HCT116 (cell line): ENCODE results near the gene ZNF678. TPM values are rescaled to one million over a fixed set of nuclear protein-coding genes. Genes with fewer than 3 reads are reported as not detected.

Source experiments
- ATAC-seq: fragments of 200-7000 bp; cut with Tn5 transposase; 2 replicates; pipeline ENCODE4 v1.9.1; 2020; ENCODE audit warnings: mild to moderate bottlenecking, moderate library complexity
- BruUV-seq: library from RNA; stranded (reverse); fragments of 400-500 nt; replicated peaks from 2 replicates; lab custom pipeline; 2021; lab: Mats Ljungman, UMichigan
- CTCF ChIA-PET: fragments of 300-600 bp; sonication (Branson Sonifier 250); formaldehyde crosslinking; loops from one replicate; lab custom pipeline; 2021; ENCODE audit warnings: antibody characterized with exemption; lab: Charles Lee
- POLR2A ChIA-PET: fragments of 300-600, 350-600 bp; sonication (Branson Sonifier 250); formaldehyde crosslinking; loops from one replicate; lab custom pipeline; 2021; ENCODE audit warnings: antibody characterized with exemption; lab: Charles Lee
- RAD21 ChIA-PET, 2 experiments: fragments of 300-600 bp; sonication (Branson Sonifier 250); formaldehyde crosslinking; loops; one replicate each; lab custom pipeline; 2023; ENCODE audit warnings: low total read pairs in 2 of 2; ENCODE audit not compliant: uncharacterized antibody in 2 of 2, unreplicated experiment in 2 of 2, low non-redundant PET in 1 of 2; lab: Charles Lee
- DNase-seq: peaks from one replicate; pipeline ENCODE4 v3.0.0-alpha.2; 2010; ENCODE audit warnings: low read depth, low spot score
- H2AFZ ChIP-seq: fragments of 200-600 bp; shearing (Covaris generic), sonication (generic); 2 replicates; pipeline ENCODE4 v1.6.1; 2017; ENCODE audit warnings: low read depth, mixed run types, mixed read lengths, antibody characterized with exemption, low read length; ENCODE audit not compliant: poor library complexity, severe bottlenecking
- H3K27ac ChIP-seq: 2 replicates; pipeline ENCODE4 v1.5.1; 2012; ENCODE audit warnings: low read depth, low read length
- H3K27me3 ChIP-seq: fragments of 200-600 bp; sonication (generic); 2 replicates; pipeline ENCODE4 v1.6.1; 2016; ENCODE audit warnings: mixed run types, low read length, mixed read lengths; ENCODE audit not compliant: insufficient read depth
- H3K36me3 ChIP-seq, 2 experiments: fragments of 200-500 bp in 1 of 2; fragments of 200-600 bp in 1 of 2; sonication (Bioruptor generic) in 1 of 2; sonication (generic) in 1 of 2; 2 replicates each; pipeline versions ENCODE4 v1.5.1 to v1.6.1; 2014 to 2016; ENCODE audit warnings: low read length in 2 of 2, inconsistent platforms in 1 of 2, mixed read lengths in 1 of 2, mixed run types in 1 of 2; ENCODE audit not compliant: insufficient read depth in 2 of 2, control insufficient read depth in 1 of 2
- H3K4me1 ChIP-seq, 2 experiments: fragments of 200-600 bp in 1 of 2; sonication (generic) in 1 of 2; 2 replicates each; pipeline versions ENCODE4 v1.5.1 to v1.6.1; 2012 to 2017; ENCODE audit warnings: low read length in 2 of 2, inconsistent platforms in 1 of 2, mild to moderate bottlenecking in 1 of 2, mixed read lengths in 1 of 2, mixed run types in 1 of 2, moderate library complexity in 1 of 2; ENCODE audit not compliant: insufficient read depth in 2 of 2, control insufficient read depth in 1 of 2
- H3K4me2 ChIP-seq: fragments of 200-600 bp; sonication (generic); 2 replicates; pipeline ENCODE4 v1.6.1; 2017; ENCODE audit warnings: mixed run types, low read length, mixed read lengths
- H3K4me3 ChIP-seq, 2 experiments: fragments of 200-600 bp in 1 of 2; sonication (generic) in 1 of 2; replicated peaks in 1 of 2; 2 replicates each; pipeline ENCODE4 v1.5.1; 2011 to 2016; ENCODE audit warnings: low read length in 2 of 2, control low read depth in 1 of 2, low read depth in 1 of 2, mild to moderate bottlenecking in 1 of 2, mixed read lengths in 1 of 2, mixed run types in 1 of 2
- H3K79me2 ChIP-seq: fragments of 200-600 bp; sonication (generic); 2 replicates; pipeline ENCODE4 v1.6.1; 2017; ENCODE audit warnings: mild to moderate bottlenecking, mixed run types, low read length, moderate library complexity, mixed read lengths; ENCODE audit not compliant: insufficient read depth
- H3K9ac ChIP-seq: fragments of 200-600 bp; sonication (generic); 2 replicates; pipeline ENCODE4 v1.6.1; 2016; ENCODE audit warnings: low read length, mixed read lengths
- H3K9me2 ChIP-seq: fragments of 200-600 bp; sonication (generic), shearing (Covaris generic); 2 replicates; pipeline ENCODE4 v1.6.1; 2017; ENCODE audit warnings: mixed run types, mild to moderate bottlenecking, moderate library complexity; ENCODE audit not compliant: insufficient read depth
- H3K9me3 ChIP-seq, 2 experiments: fragments of 200-500 bp in 1 of 2; fragments of 200-600 bp in 1 of 2; sonication (Bioruptor generic) in 1 of 2; sonication (generic) in 1 of 2; 2 replicates each; pipeline ENCODE4 v1.6.1; 2014 to 2017; ENCODE audit warnings: low read length in 2 of 2, mixed read lengths in 2 of 2, inconsistent platforms in 1 of 2, low read depth in 1 of 2, mild to moderate bottlenecking in 1 of 2, mixed run types in 1 of 2, moderate library complexity in 1 of 2; ENCODE audit not compliant: control insufficient read depth in 1 of 2, insufficient read depth in 1 of 2
- H4K20me1 ChIP-seq: fragments of 200-600 bp; sonication (generic), shearing (Covaris generic); 2 replicates; pipeline ENCODE4 v1.6.1; 2017; ENCODE audit warnings: mixed run types, mild to moderate bottlenecking, moderate library complexity; ENCODE audit not compliant: insufficient read depth
- CEBPB ChIP-seq: IDR thresholded peaks from 2 replicates; pipeline ENCODE4 v1.6.1; 2012; ENCODE audit warnings: low read depth
- EGR1 ChIP-seq: IDR thresholded peaks from 2 replicates; pipeline ENCODE4 v1.6.1; 2012; ENCODE audit warnings: low read depth
- ELF1 ChIP-seq: IDR thresholded peaks from 2 replicates; pipeline ENCODE4 v1.6.1; 2012; ENCODE audit warnings: low read depth, borderline replicate concordance
- EZH2 ChIP-seq: fragments of 200-600 bp; sonication (generic); IDR thresholded peaks from 2 replicates; pipeline ENCODE4 v1.6.1; 2017; ENCODE audit warnings: antibody characterized with exemption, mixed run types
- POLR2A ChIP-seq: IDR thresholded peaks from 2 replicates; pipeline ENCODE4 v1.7.0; 2011; ENCODE audit warnings: borderline replicate concordance; ENCODE audit not compliant: insufficient read depth, insufficient read length; ENCODE audit errors: extremely low read depth
- SIN3A ChIP-seq: IDR thresholded peaks from 2 replicates; pipeline ENCODE4 v1.6.1; 2012; ENCODE audit warnings: low read depth
- SP1 ChIP-seq: IDR thresholded peaks from 2 replicates; pipeline ENCODE4 v1.6.1; 2012; ENCODE audit warnings: low read depth
- SRF ChIP-seq: IDR thresholded peaks from 2 replicates; pipeline ENCODE4 v1.6.1; 2012; ENCODE audit warnings: low read depth
- TCF7L2 ChIP-seq: IDR thresholded peaks from 2 replicates; pipeline ENCODE4 v1.7.0; 2011; ENCODE audit warnings: borderline replicate concordance, inconsistent platforms; ENCODE audit not compliant: insufficient read depth, insufficient read length; ENCODE audit errors: extremely low read depth
- ZFX ChIP-seq: fragments of 450-650 bp; IDR thresholded peaks from 2 replicates; pipeline ENCODE4 v1.6.1; 2017
- ZNF274 ChIP-seq: fragments of 200-500 bp; sonication (Bioruptor generic); IDR thresholded peaks from 2 replicates; pipeline ENCODE4 v1.6.1; 2014; ENCODE audit warnings: mild to moderate bottlenecking, low read depth, low read length, inconsistent platforms
- intact Hi-C: fragments of 100-400 bp; cut with micrococcal nuclease; formaldehyde crosslinking; loops from 2 replicates; pipeline ENCODE4 v1.10.0; 2022
- total RNA-seq: library from RNA; stranded (reverse); gene quantifications from one replicate; pipeline ENCODE4 v1.2.1, GENCODE V29; 2021; ENCODE audit not compliant: unreplicated experiment
- TF ChIP-seq, protein P1 (sequence below): IDR thresholded peaks from 2 replicates; pipeline ENCODE4 v1.6.1; 2012
- TF ChIP-seq, protein P2 (sequence below): IDR thresholded peaks from 2 replicates; pipeline ENCODE4 v1.6.1; 2012; ENCODE audit warnings: low read depth
- TF ChIP-seq, protein P3 (sequence below): IDR thresholded peaks from 2 replicates; pipeline ENCODE4 v1.6.1; 2011; ENCODE audit warnings: mild to moderate bottlenecking, low read length, moderate library complexity; ENCODE audit not compliant: insufficient replicate concordance; ENCODE audit errors: extremely low read depth
- TF ChIP-seq, protein P4 (sequence below): IDR thresholded peaks from 2 replicates; pipeline ENCODE4 v1.6.1; 2012

ZNF678 gene
- total RNA-seq, 1 experiment from 2014 or later, result 6.1 TPM

DNA sequence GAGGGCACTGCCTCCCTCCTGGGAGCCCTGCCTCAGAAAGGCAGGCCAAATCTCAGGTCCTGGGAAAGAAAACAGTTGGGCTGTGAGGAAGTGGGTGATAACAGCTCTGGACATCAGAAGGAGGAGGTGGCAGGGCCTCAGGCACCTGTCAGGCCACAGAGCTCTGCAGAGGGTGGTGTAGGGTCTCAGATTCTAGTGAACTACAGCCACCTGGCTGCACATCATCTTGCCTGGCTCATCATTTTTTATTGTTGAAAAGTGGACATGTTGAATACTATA lies 15.3 kb upstream of the ZNF678 start:
- ATAC-seq (no peak), DNase-seq (no peak)
- Histone ChIP-seq H4K20me1 (no peaks in the 10 kb centered on the region), H3K36me3 (no peaks in the 10 kb centered on the region), H3K27me3 (no peaks in the 10 kb centered on the region), H3K4me1 (peaks cover 0 to under 1% of the 10 kb centered on the region in 2 experiments; a peak in 1 of 4 replicates), H3K79me2 (no peaks in the 10 kb centered on the region), H3K4me3 (no peak overlapping the region), H2AFZ (no peak overlapping the region), H3K9ac (no peak overlapping the region), H3K9me3 (no peaks in the 10 kb centered on the region), H3K9me2 (no peaks in the 10 kb centered on the region), H3K27ac (no peak overlapping the region), H3K4me2 (no peak overlapping the region)
- intact Hi-C loops, result no loop called here
- ChIA-PET POLR2A (no interaction called here), CTCF (no interaction called here), RAD21 (no interaction called here)
- no TSS peak for BruUV-seq
- TF ChIP-seq TCF7L2 (no peak), SRF (no peak), SP1 (no peak), ZNF274 (no peak), EZH2 (no peak), EGR1 (no peak), SIN3A (no peak), ZFX (no peak), POLR2A (no peak), ELF1 (no peak), CEBPB (no peak)
- TF ChIP-seq, protein P1, sequence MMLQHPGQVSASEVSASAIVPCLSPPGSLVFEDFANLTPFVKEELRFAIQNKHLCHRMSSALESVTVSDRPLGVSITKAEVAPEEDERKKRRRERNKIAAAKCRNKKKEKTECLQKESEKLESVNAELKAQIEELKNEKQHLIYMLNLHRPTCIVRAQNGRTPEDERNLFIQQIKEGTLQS, result no peak
- TF ChIP-seq, protein P2, sequence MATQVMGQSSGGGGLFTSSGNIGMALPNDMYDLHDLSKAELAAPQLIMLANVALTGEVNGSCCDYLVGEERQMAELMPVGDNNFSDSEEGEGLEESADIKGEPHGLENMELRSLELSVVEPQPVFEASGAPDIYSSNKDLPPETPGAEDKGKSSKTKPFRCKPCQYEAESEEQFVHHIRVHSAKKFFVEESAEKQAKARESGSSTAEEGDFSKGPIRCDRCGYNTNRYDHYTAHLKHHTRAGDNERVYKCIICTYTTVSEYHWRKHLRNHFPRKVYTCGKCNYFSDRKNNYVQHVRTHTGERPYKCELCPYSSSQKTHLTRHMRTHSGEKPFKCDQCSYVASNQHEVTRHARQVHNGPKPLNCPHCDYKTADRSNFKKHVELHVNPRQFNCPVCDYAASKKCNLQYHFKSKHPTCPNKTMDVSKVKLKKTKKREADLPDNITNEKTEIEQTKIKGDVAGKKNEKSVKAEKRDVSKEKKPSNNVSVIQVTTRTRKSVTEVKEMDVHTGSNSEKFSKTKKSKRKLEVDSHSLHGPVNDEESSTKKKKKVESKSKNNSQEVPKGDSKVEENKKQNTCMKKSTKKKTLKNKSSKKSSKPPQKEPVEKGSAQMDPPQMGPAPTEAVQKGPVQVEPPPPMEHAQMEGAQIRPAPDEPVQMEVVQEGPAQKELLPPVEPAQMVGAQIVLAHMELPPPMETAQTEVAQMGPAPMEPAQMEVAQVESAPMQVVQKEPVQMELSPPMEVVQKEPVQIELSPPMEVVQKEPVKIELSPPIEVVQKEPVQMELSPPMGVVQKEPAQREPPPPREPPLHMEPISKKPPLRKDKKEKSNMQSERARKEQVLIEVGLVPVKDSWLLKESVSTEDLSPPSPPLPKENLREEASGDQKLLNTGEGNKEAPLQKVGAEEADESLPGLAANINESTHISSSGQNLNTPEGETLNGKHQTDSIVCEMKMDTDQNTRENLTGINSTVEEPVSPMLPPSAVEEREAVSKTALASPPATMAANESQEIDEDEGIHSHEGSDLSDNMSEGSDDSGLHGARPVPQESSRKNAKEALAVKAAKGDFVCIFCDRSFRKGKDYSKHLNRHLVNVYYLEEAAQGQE, result no peak
- TF ChIP-seq, protein P3, sequence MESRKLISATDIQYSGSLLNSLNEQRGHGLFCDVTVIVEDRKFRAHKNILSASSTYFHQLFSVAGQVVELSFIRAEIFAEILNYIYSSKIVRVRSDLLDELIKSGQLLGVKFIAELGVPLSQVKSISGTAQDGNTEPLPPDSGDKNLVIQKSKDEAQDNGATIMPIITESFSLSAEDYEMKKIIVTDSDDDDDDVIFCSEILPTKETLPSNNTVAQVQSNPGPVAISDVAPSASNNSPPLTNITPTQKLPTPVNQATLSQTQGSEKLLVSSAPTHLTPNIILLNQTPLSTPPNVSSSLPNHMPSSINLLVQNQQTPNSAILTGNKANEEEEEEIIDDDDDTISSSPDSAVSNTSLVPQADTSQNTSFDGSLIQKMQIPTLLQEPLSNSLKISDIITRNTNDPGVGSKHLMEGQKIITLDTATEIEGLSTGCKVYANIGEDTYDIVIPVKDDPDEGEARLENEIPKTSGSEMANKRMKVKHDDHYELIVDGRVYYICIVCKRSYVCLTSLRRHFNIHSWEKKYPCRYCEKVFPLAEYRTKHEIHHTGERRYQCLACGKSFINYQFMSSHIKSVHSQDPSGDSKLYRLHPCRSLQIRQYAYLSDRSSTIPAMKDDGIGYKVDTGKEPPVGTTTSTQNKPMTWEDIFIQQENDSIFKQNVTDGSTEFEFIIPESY, result no peak
- TF ChIP-seq, protein P4, sequence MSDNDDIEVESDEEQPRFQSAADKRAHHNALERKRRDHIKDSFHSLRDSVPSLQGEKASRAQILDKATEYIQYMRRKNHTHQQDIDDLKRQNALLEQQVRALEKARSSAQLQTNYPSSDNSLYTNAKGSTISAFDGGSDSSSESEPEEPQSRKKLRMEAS, result no peak
